Heart left ventricle (tissue), 16 donors: ENCODE results near the gene VTI1A. TPM values are rescaled to one million over a fixed set of nuclear protein-coding genes. Genes with fewer than 3 reads are reported as not detected.
A peak's percentile ranks its signal among the peaks of the same experiment; 100 is the strongest.

Experiments used
- ATAC-seq, 4 donors: fragments of 200-7000 bp; cut with Tn5 transposase; one replicate each; pipeline ENCODE4 v1.9.1; 2020 to 2022; ENCODE audit warnings: moderate library complexity in 4 of 4, mild to moderate bottlenecking in 3 of 4, moderate number of reproducible peaks in 1 of 4
- DNase-seq, 5 donors: peaks; one replicate each; pipeline ENCODE4 v3.0.0-alpha.2; 2020
- H3K27ac ChIP-seq, 12 donors: fragments of 200-600 bp; sonication (generic) in 4 of 12; one replicate each; pipeline versions ENCODE4 v1.5.0 to v1.8.0; 2016 to 2022; ENCODE audit warnings: mild to moderate bottlenecking in 2 of 12
- H3K27me3 ChIP-seq, 9 donors: fragments of 200-600 bp; sonication (generic) in 2 of 9; one replicate each; pipeline versions ENCODE4 v1.5.1 to v1.8.0; 2016 to 2022; ENCODE audit warnings: mild to moderate bottlenecking in 3 of 9
- H3K36me3 ChIP-seq, 9 donors: fragments of 200-600 bp; sonication (generic) in 2 of 9; one replicate each; pipeline versions ENCODE4 v1.5.0 to v1.8.0; 2018 to 2022; ENCODE audit warnings: mild to moderate bottlenecking in 2 of 9
- H3K4me1 ChIP-seq, 12 donors: fragments of 200-600 bp; sonication (generic) in 4 of 12; one replicate each; pipeline versions ENCODE4 v1.5.0 to v1.8.0; 2016 to 2022; ENCODE audit warnings: mild to moderate bottlenecking in 3 of 12
- H3K4me3 ChIP-seq, 12 donors: fragments of 200-600 bp; sonication (generic) in 4 of 12; one replicate each; pipeline versions ENCODE4 v1.5.0 to v1.8.0; 2017 to 2022; ENCODE audit warnings: mild to moderate bottlenecking in 9 of 12, moderate library complexity in 4 of 12
- H3K9me3 ChIP-seq, 12 donors: fragments of 200-600 bp; sonication (generic) in 4 of 12; one replicate each; pipeline versions ENCODE4 v1.5.0 to v1.8.0; 2016 to 2022; ENCODE audit warnings: mild to moderate bottlenecking in 1 of 12
- POLR2A ChIP-seq, 2 donors: fragments of 450-650 bp; IDR thresholded peaks; one replicate each; pipeline ENCODE4 v1.6.1; 2017; ENCODE audit warnings: antibody characterized with exemption in 2 of 2, mild to moderate bottlenecking in 2 of 2, moderate library complexity in 2 of 2
- WGBS, 4 donors: extraction: QIAGEN DNeasy Blood & Tissue Kit in 2 of 4; methylation state at CpG; one replicate each; pipeline versions ENCODE4 v1.1.5 to v1.1.7; 2013 to 2018; 5-methylcytosine and 5-hydroxymethylcytosine counted together
- intact Hi-C, 10 donors: fragments of 100-400 bp; cut with DNase I; formaldehyde crosslinking; loops; one replicate each; pipeline versions ENCODE4 v1.11.1 to v1.14.2; 2022
- polyA plus RNA-seq, 2 donors: library from polyadenylated mRNA; stranded (reverse); fragments of 200-250 nt; gene quantifications; one replicate each; pipeline ENCODE4 v1.2.3, GENCODE V29; 2013
- total RNA-seq, 9 donors: library from RNA; depleted of rRNA in 2 of 9; stranded (reverse); fragments of >200 nt in 2 of 9; fragmentation: NEBNext Ultra II Directional in 3 of 9; extraction: Animal tissue kit (Norgen Biotek cat#: 25700) in 3 of 9; gene quantifications; one replicate each; pipeline versions ENCODE4 v1.1.0 to v1.2.4, GENCODE V29; 2016 to 2023
- TF ChIP-seq, protein P1 (sequence below), 12 donors: fragments of 200-600 bp; sonication (generic) in 4 of 12; IDR thresholded peaks; one replicate each; pipeline versions ENCODE4 v1.5.0 to v1.8.0; 2018 to 2022; ENCODE audit warnings: antibody characterized with exemption in 12 of 12, mild to moderate bottlenecking in 5 of 12
- donor health status: ischemic (EF 13 %, LVEDD 7.1; RV severe dilation, severe dysfunction).
- donor health status: healthy with polysubstance abuse.
- donor health status: DM: no; HTN: yes; CAD: no.
- donor health status: DM: no; HTN: no; CAD: no.
- donor health status: ischemic (EF 25% LVEDD 6.9; RV normal size, moderate dysfunction).
- donor health status: ischemic (EF 25% LVEDD 5.7; RV mildly dilated, moderate dysfunction).
- donor health status: healthy.
- donor health status: DM: yes; HTN: yes; CAD: no.
- donor health status: ischemic (EF 35%, LVEDD 5.7; RV mildly dilated, moderate dysfunction).
- donor health status: nonischemic (EF 11% LVEDD 7.7; RV severe dilation, severe dysfunction).
- donor health status: DM: yes; HTN: yes; CAD: no.
- donor health status: PGD.
- donor health status: ischemic (EF 29% LVEDD 5.4; RV normal size, mild dysfunction).
- donor health status: nonischemic (EF 23%, LVEDD 6.1; RV moderate dilation, normal function).

The VTI1A gene
- total and polyA plus RNA-seq, 11 donors: 6.0 to 33.1 (median 23.2) TPM

DNA sequence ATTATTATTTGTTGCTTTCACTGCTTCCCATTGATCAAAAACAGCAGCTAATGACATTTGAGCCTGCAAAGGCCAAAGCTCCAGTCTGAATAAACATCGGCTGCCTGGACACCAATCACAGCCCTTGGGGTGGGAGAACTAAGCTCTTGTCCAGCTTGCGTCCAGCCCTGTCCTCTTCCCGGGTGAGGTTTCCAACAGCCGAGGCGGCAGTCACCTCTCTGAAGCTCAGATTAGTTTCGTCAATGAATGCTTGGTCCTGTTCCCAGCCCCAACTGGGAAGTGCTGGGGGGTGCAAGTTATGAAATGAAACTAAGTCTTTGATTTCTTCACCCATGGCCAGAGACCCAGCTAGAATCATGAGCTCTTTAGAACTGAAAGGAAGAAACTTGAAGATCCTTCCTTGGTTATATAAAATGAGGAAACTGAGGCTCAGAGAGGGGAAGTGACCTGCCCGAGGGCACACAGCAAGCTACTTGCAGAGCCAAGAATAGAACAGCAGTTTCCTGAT lies 389.0 kb downstream of the VTI1A start:
- Histone ChIP-seq H3K27ac (no peak overlapping the region), H3K9me3 (peaks cover 0 to 13% (median 0%) of the 10 kb centered on the region in 12 donors), H3K27me3 (no peaks in the 10 kb centered on the region), H3K4me3 (peak overlapping the region in 6 of 12 donors; percentile 7 to 25 (median 16)), H3K4me1 (peaks cover 0 to 23% (median 12%) of the 10 kb centered on the region in 12 donors), H3K36me3 (no peaks in the 10 kb centered on the region)
- intact Hi-C loops: no loop called here
- ATAC-seq (peak; percentile 21 to 47 (median 44)), DNase-seq (peak in 4 of 5 donors; percentile 25 to 45 (median 40))
- no peak for TF ChIP-seq POLR2A (IDR thresholded peaks at IDR 0.05)
- TF ChIP-seq, protein P1, sequence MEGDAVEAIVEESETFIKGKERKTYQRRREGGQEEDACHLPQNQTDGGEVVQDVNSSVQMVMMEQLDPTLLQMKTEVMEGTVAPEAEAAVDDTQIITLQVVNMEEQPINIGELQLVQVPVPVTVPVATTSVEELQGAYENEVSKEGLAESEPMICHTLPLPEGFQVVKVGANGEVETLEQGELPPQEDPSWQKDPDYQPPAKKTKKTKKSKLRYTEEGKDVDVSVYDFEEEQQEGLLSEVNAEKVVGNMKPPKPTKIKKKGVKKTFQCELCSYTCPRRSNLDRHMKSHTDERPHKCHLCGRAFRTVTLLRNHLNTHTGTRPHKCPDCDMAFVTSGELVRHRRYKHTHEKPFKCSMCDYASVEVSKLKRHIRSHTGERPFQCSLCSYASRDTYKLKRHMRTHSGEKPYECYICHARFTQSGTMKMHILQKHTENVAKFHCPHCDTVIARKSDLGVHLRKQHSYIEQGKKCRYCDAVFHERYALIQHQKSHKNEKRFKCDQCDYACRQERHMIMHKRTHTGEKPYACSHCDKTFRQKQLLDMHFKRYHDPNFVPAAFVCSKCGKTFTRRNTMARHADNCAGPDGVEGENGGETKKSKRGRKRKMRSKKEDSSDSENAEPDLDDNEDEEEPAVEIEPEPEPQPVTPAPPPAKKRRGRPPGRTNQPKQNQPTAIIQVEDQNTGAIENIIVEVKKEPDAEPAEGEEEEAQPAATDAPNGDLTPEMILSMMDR (IDR thresholded peaks at IDR 0.05): no peak
- WGBS, 4 donors: 62 to 73% (median 70%) methylated on average over 7 of the region's 7 CpGs

DNA sequence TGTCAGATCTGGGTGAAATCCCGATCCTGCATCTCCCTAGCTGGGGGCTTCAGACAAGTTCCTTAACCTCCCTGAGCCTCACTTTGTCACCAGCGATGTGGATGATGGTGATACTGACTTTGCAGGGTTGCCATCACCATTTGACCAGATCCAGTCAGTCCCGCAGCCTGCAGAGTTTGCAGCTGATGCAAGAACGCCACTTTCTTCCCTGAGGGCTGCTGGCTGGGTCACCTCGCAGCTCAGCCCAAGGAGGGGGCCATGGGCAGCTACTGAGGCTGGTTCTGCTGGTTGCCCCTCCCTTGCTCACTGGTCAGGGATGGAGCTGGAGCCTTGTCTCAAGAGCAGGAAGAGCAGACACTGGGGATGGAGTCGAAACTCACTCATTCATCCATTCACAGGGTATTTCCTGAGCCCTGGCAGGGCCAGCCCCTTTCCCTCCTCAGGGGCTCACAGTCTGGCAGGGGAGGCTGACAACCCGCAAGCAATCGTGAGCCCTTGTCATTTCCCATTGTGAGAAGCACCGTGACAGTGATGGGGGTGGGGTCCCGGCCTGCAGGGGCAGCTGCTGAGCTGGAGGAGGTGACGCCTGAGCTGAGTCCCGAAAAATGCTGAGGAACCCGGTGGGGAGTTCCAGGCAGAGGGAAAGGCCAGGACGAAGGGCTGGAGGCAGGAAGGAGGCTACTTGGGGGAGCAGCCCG lies 391.9 kb downstream of the VTI1A start:
- 69 to 78% (median 75%) methylated on average over 12 to 15 of the region's 15 CpGs for WGBS, 4 donors
- H3K27me3 ChIP-seq: no peaks in the 10 kb centered on the region

GRCh38 chr10:112839928-112840654 lies 393.1 kb downstream of the VTI1A start:
- Histone ChIP-seq H3K27ac (no peak overlapping the region), H3K9me3 (peaks cover 0 to 13% (median 0%) of the 10 kb centered on the region in 12 donors), H3K36me3 (no peaks in the 10 kb centered on the region), H3K4me1 (peaks cover 0 to 31% (median 6%) of the 10 kb centered on the region in 12 donors), H3K27me3 (no peaks in the 10 kb centered on the region), H3K4me3 (no peak overlapping the region)
- ATAC-seq (no peak), DNase-seq (no peak)
- intact Hi-C loops: no loop called here
- TF ChIP-seq, protein P1 (IDR thresholded peaks at IDR 0.05): no peak
- TF ChIP-seq POLR2A (IDR thresholded peaks at IDR 0.05): no peak
- WGBS, 4 donors: 91 to 97% (median 92%) methylated on average over 5 of the region's 5 CpGs

More for the DNA sequence above, 391.9 kb downstream of the VTI1A start:
- H3K36me3 ChIP-seq: no peaks in the 10 kb centered on the region
- no peak overlapping the region for H3K27ac ChIP-seq
- peaks cover 0 to 13% (median 0%) of the 10 kb centered on the region in 12 donors for H3K9me3 ChIP-seq
- H3K4me3 ChIP-seq: no peak overlapping the region
- DNase-seq (no peak), ATAC-seq (no peak)
- TF ChIP-seq POLR2A (IDR thresholded peaks at IDR 0.05): no peak
- TF ChIP-seq, protein P1 (IDR thresholded peaks at IDR 0.05): no peak
- intact Hi-C loops: no loop called here
- H3K4me1 ChIP-seq: peaks cover 0 to 35% (median 12%) of the 10 kb centered on the region in 12 donors

- H3K27ac ChIP-seq: no peak overlapping the region
- intact Hi-C loops: no loop called here
These were observed 394.5 kb downstream of the VTI1A start for GRCh38 chr10:112841549-112841948.

More at GRCh38 chr10:112841549-112841948, 394.5 kb downstream of the VTI1A start:
- WGBS, 4 donors: 85 to 95% (median 89%) methylated on average over 7 of the region's 7 CpGs
- H3K9me3 ChIP-seq: peaks cover 0 to 16% (median 0%) of the 10 kb centered on the region in 12 donors
- no peak for TF ChIP-seq POLR2A (IDR thresholded peaks at IDR 0.05)
- TF ChIP-seq, protein P1 (IDR thresholded peaks at IDR 0.05): no peak
- no peaks in the 10 kb centered on the region for H3K36me3 ChIP-seq
- no peak overlapping the region for H3K4me3 ChIP-seq
- no peaks in the 10 kb centered on the region for H3K27me3 ChIP-seq
- ATAC-seq (no peak), DNase-seq (no peak)
- peaks cover 0 to 19% (median 0%) of the 10 kb centered on the region in 12 donors for H3K4me1 ChIP-seq
